BJ (cell line): ENCODE results near the gene DLD. TPM values are rescaled to one million over a fixed set of nuclear protein-coding genes. Genes with fewer than 3 reads are reported as not detected.

ENCODE experiments used
- CTCF ChIA-PET: fragments of 350-600 bp; formaldehyde crosslinking; extraction: SDS; loops from one replicate; lab custom pipeline; 2021; ENCODE audit warnings: antibody characterized with exemption, inconsistent platforms; lab: Yijun Ruan, JAX
- POLR2A ChIA-PET: fragments of 300-600 bp; sonication (Branson Sonifier 250); formaldehyde crosslinking; extraction: SDS; loops from one replicate; lab custom pipeline; 2021; ENCODE audit warnings: antibody characterized with exemption; lab: Charles Lee
- DNase-seq: peaks from one replicate; pipeline ENCODE4 v3.0.0-alpha.2; 2011; ENCODE audit warnings: low read depth
- H3K27me3 ChIP-seq: 2 replicates; pipeline ENCODE4 v1.6.0; 2011; ENCODE audit warnings: low read length; ENCODE audit not compliant: control insufficient read depth, insufficient read depth
- H3K36me3 ChIP-seq: 2 replicates; pipeline ENCODE4 v1.5.1; 2011; ENCODE audit warnings: low read length; ENCODE audit not compliant: control insufficient read depth, insufficient read depth
- H3K4me3 ChIP-seq: 2 replicates; pipeline ENCODE4 v1.5.1; 2011; ENCODE audit warnings: low read depth, mild to moderate bottlenecking, control low read depth, low read length
- polyA plus RNA-seq: library from polyadenylated mRNA; depleted of rRNA; stranded (reverse); fragments of >200 nt; gene quantifications from 2 replicates; pipeline ENCODE4 v1.2.3, GENCODE V29; 2011
- TF ChIP-seq, protein P1 (sequence below): IDR thresholded peaks from 2 replicates; pipeline ENCODE4 v1.5.1; 2011; ENCODE audit warnings: low read depth, mild to moderate bottlenecking, control low read depth, inconsistent platforms, low read length, moderate library complexity; ENCODE audit not compliant: insufficient read depth

Gene DLD
- polyA plus RNA-seq, 1 experiment, result 72.4 TPM

DNA sequence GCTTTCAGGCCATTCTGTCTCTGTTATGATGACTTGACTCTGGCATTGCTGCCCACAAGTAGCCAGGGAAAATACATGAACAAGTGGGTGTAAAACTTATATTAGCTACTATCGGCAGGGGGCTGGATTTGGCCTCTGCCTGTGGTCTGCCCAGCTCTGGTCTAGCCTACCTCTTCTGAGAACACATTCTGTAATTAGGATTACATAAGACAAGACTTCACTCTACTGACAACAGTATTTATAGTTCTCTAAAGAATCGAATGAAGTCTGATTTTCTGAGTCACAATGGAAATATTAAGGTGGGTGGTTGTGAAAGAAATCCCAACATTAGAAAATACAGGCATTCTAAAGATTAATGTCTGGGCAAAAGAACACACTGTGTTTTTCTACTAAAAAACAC, 55.5 kb downstream of the DLD start:
- ChIA-PET POLR2A (no interaction called here), CTCF (interaction anchor here (0.7 kb wide), 1 partner anchor 56 kb away, joined by 3 read pairs; no protein-coding TSS in a partner anchor)
- H3K36me3 ChIP-seq, result peaks cover 15% of the 10 kb centered on the region

DNA sequence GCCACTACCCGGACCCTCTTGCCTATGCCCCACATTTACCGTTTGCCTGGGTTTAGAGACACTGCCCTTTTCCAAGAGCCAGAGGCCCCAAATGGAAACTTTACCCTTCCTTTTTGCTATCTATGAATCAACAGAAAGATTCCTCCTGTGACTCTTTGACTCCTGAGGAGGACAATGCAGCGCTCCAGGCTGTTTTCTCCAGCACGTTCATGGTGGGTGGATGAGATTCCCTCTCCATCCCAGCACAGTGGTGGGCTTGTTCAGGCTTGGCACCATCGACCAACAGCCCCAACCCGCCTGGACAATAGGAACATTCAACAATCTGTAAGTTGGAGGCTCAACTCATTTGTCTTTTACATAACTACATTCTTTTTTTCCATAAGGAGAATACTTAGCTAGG, 55.9 kb downstream of the DLD start:
- CTCF ChIA-PET, result interaction anchor here (0.7 to 1.8 kb wide), 2 partner anchors 11 to 55 kb away, joined by 3 to 4 read pairs; no protein-coding TSS in a partner anchor
- no peak for DNase-seq
- Histone ChIP-seq H3K4me3 (no peak overlapping the region), H3K27me3 (no peaks in the 10 kb centered on the region), H3K36me3 (peaks cover 18% of the 10 kb centered on the region)
- POLR2A ChIA-PET, result no interaction called here
- TF ChIP-seq, protein P1, sequence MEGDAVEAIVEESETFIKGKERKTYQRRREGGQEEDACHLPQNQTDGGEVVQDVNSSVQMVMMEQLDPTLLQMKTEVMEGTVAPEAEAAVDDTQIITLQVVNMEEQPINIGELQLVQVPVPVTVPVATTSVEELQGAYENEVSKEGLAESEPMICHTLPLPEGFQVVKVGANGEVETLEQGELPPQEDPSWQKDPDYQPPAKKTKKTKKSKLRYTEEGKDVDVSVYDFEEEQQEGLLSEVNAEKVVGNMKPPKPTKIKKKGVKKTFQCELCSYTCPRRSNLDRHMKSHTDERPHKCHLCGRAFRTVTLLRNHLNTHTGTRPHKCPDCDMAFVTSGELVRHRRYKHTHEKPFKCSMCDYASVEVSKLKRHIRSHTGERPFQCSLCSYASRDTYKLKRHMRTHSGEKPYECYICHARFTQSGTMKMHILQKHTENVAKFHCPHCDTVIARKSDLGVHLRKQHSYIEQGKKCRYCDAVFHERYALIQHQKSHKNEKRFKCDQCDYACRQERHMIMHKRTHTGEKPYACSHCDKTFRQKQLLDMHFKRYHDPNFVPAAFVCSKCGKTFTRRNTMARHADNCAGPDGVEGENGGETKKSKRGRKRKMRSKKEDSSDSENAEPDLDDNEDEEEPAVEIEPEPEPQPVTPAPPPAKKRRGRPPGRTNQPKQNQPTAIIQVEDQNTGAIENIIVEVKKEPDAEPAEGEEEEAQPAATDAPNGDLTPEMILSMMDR, result no peak

More for the DNA sequence above, 55.5 kb downstream of the DLD start:
- TF ChIP-seq, protein P1, result no peak
- DNase-seq, result no peak
- H3K4me3 ChIP-seq, result no peak overlapping the region
- no peaks in the 10 kb centered on the region for H3K27me3 ChIP-seq

DNA sequence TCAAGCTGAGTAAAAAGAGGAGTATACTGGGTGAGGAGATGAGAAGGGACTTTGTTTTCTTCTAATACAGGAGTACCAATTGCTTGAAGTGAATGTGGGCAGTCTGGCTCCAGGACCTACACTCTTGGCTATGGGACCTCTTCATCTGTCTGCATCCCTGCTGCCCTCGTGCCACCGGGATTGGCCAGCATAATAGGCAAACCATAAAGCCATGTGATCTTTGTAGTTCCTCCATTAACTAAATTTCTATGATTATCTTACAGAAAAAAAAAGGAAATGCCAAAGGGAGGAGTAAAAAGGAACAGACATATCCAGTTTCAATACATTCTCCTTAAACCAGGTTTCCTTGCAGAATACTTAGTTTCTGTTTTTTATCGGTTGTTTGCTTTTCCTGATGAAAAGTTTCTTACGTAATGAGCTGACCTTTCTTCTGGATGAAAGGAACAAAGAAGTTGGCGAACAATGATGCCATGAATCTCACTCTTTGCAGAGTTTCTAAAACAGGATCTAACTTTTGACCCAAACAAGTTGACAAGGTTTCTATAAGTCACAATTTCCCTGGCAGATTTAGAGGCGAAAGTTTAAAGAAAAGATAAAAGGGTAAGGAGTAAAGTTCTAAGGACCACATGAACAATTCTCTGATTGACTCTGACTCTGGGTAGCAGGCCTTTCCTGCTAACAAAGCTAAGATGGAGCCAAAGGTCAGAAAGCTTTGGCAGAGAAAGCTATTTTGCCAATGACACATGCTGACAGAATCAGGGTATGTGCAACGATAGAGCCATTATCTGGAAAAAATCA, 57.9 kb downstream of the DLD start:
- TF ChIP-seq, protein P1, result no peak
- H3K4me3 ChIP-seq, result no peak overlapping the region
- POLR2A ChIA-PET, result interaction anchor here (0.5 to 0.9 kb wide), 2 partner anchors 10 to 47 kb away, joined by 3 read pairs; no protein-coding TSS in a partner anchor
- DNase-seq, result peak; percentile 81
- CTCF ChIA-PET, result interaction anchor here (1.8 kb wide), 1 partner anchor 13 kb away, joined by 4 read pairs; no protein-coding TSS in a partner anchor
- H3K36me3 ChIP-seq, result peaks cover 23% of the 10 kb centered on the region
- H3K27me3 ChIP-seq, result no peaks in the 10 kb centered on the region

DNA sequence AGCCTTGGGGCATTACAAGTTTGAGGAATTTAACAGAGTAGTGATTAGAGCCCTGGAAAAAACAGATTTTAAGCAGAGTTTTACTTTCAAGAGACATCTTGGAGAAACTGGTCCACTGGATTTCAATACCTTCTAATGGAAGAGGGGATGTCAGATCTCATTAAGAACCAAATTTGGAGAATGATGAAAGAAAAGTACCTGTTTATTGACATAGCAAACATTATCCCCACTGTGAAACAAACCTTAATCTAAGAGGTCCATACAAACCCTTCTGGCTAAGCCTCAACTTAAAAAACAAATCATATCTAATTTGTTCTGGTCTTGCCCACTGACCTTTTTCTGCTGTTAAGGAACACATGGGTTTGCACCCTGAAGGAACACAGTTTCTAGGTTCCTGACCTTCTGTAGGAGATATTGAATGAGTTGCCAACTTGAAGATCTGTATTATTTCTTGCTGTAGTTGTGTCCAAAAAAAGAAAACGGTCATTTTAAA, 58.5 kb downstream of the DLD start:
- POLR2A ChIA-PET, result interaction anchor here (0.5 to 0.9 kb wide), 2 partner anchors 9 to 46 kb away, joined by 3 read pairs; no protein-coding TSS in a partner anchor
- Histone ChIP-seq H3K36me3 (peaks cover 20% of the 10 kb centered on the region), H3K27me3 (no peaks in the 10 kb centered on the region), H3K4me3 (no peak overlapping the region)
- TF ChIP-seq, protein P1, result no peak
- CTCF ChIA-PET, result no interaction called here
- no peak for DNase-seq

DNA sequence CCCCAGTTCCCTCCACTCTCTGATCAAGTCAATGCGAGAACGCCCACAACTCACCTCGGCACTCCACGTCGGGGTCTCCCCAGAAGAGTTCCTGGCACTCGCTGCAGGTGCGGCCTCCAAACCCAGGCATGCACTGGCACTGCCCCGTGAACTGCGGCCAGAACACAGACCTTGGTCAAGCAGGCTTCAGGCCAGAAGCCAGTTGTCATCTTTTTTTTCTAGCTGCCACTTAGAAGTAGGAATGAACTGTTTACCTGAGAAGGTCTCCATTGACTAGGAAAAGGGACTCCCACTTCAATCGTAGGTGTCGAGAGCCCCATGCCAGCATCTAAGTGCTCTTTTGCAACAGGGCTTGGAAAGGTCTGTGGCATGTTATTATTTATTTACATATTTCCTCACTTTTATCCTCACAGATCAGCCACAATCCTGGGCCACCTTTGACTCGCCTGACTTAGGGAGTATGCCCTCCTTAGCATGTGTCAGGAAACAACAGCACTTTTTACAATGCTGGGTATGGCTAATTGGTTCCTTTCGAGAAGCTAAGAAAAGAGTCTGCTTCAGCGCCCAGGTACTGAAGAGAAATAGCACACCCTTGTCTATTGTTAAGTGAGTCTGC, 60.3 kb downstream of the DLD start:
- Histone ChIP-seq H3K27me3 (no peaks in the 10 kb centered on the region), H3K36me3 (peaks cover 22% of the 10 kb centered on the region), H3K4me3 (no peak overlapping the region)
- POLR2A ChIA-PET, result no interaction called here
- CTCF ChIA-PET, result interaction anchor here (1.4 to 1.5 kb wide), 2 partner anchors 12 to 32 kb away, joined by 3 to 4 read pairs; no protein-coding TSS in a partner anchor
- TF ChIP-seq, protein P1, result no peak
- no peak for DNase-seq
